Endothelial cell of umbilical vein (primary cell): ENCODE measurements around the gene TMEM150C. TPM values are rescaled to one million over a fixed set of nuclear protein-coding genes. Genes with fewer than 3 reads are reported as not detected.

ENCODE experiments used
- BruUV-seq: library from RNA; stranded (reverse); fragments of 400-500 nt; replicated peaks from 2 replicates; lab custom pipeline; 2021; lab: Mats Ljungman, UMichigan
- CTCF ChIA-PET: fragments of 300-600, 350-600 bp; sonication (Branson Sonifier 250); formaldehyde crosslinking; loops from one replicate; lab custom pipeline; 2021; ENCODE audit warnings: antibody characterized with exemption, inconsistent platforms; lab: Charles Lee
- POLR2A ChIA-PET: fragments of 300-600, 350-600 bp; sonication (Branson Sonifier 250); formaldehyde crosslinking; loops from one replicate; lab custom pipeline; 2021; ENCODE audit warnings: antibody characterized with exemption, inconsistent platforms; lab: Charles Lee
- DNase-seq: peaks from one replicate; pipeline ENCODE4 v3.0.0-alpha.2; 2011; ENCODE audit warnings: low read depth, low spot score
- FAIRE-seq: peaks from 2 replicates; lab custom pipeline; 2011; peaks lifted over from hg19 to GRCh38; lab: Jason Lieb, UNC
- H2AFZ ChIP-seq: 2 replicates; pipeline ENCODE4 v1.6.0; 2012; ENCODE audit warnings: low read depth, low read length, control low read depth, inconsistent platforms
- H3K27ac ChIP-seq: 2 replicates; pipeline ENCODE4 v1.5.1; 2011; ENCODE audit warnings: low read depth, mild to moderate bottlenecking, control low read depth, low read length, moderate library complexity; ENCODE audit not compliant: insufficient read depth
- H3K27me3 ChIP-seq, 2 experiments: 2 replicates each; pipeline versions ENCODE4 v1.6.0 to v1.6.1; 2011; ENCODE audit warnings: low read length in 2 of 2, mixed read lengths in 1 of 2; ENCODE audit not compliant: control insufficient read depth in 2 of 2, insufficient read depth in 2 of 2
- H3K36me3 ChIP-seq, 2 experiments: 2 replicates in 1 of 2; 3 replicates in 1 of 2; pipeline ENCODE4 v1.5.1; 2011; ENCODE audit warnings: low read length in 2 of 2, mild to moderate bottlenecking in 1 of 2, moderate library complexity in 1 of 2; ENCODE audit not compliant: control insufficient read depth in 2 of 2, insufficient read depth in 2 of 2; ENCODE audit errors: extremely low read depth in 1 of 2
- H3K4me1 ChIP-seq: 3 replicates; pipeline ENCODE4 v1.5.1; 2011; ENCODE audit warnings: mild to moderate bottlenecking, low read length; ENCODE audit not compliant: control insufficient read depth, insufficient read depth; ENCODE audit errors: extremely low read depth
- H3K4me2 ChIP-seq: 2 replicates; pipeline ENCODE4 v1.6.1; 2011; ENCODE audit warnings: low read length, control low read depth, mixed read lengths; ENCODE audit not compliant: insufficient read depth
- H3K4me3 ChIP-seq, 3 experiments: fragments of 200-600 bp in 1 of 3; sonication (generic), shearing (Covaris generic) in 1 of 3; replicated peaks in 1 of 3; 2 replicates each; pipeline ENCODE4 v1.5.1; 2011 to 2016; ENCODE audit warnings: control low read depth in 3 of 3, low read length in 3 of 3, mild to moderate bottlenecking in 2 of 3, inconsistent platforms in 1 of 3, low read depth in 1 of 3, moderate library complexity in 1 of 3; ENCODE audit not compliant: insufficient read depth in 1 of 3
- H3K79me2 ChIP-seq: 2 replicates; pipeline ENCODE4 v1.6.0; 2012; ENCODE audit warnings: low read length, inconsistent platforms; ENCODE audit not compliant: control insufficient read depth, insufficient read depth
- H3K9ac ChIP-seq: replicated peaks from 2 replicates; pipeline ENCODE3; 2011; ENCODE audit warnings: low read length, control low read depth; ENCODE audit not compliant: insufficient read depth; ENCODE audit errors: extremely low read depth
- H3K9me1 ChIP-seq: replicated peaks from 3 replicates; pipeline ENCODE4 v1.6.0; 2011; ENCODE audit warnings: mild to moderate bottlenecking, low read length; ENCODE audit not compliant: control insufficient read depth, insufficient read depth; ENCODE audit errors: extremely low read depth
- H3K9me3 ChIP-seq: replicated peaks from 2 replicates; pipeline ENCODE4 v1.5.1; 2012; ENCODE audit warnings: low read length, inconsistent platforms; ENCODE audit not compliant: control insufficient read depth, insufficient read depth
- H4K20me1 ChIP-seq: replicated peaks from 2 replicates; pipeline ENCODE3; 2011; ENCODE audit warnings: mild to moderate bottlenecking, low read length; ENCODE audit not compliant: control insufficient read depth, insufficient read depth; ENCODE audit errors: extremely low read depth
- FOS ChIP-seq: IDR thresholded peaks from 2 replicates; pipeline ENCODE4 v1.6.1; 2011; ENCODE audit warnings: mild to moderate bottlenecking, low read length, moderate library complexity, borderline replicate concordance; ENCODE audit not compliant: insufficient read depth
- GATA2 ChIP-seq: IDR thresholded peaks from 2 replicates; pipeline ENCODE4 v1.7.0; 2011; ENCODE audit warnings: low read depth, mild to moderate bottlenecking, moderate library complexity, mixed read lengths, low read length; ENCODE audit not compliant: insufficient read length, insufficient read depth
- JUN ChIP-seq: IDR thresholded peaks from 2 replicates; pipeline ENCODE4 v1.6.1; 2011; ENCODE audit warnings: borderline replicate concordance, low read depth; ENCODE audit not compliant: insufficient read length, insufficient read depth
- MAX ChIP-seq: IDR thresholded peaks from 2 replicates; pipeline ENCODE4 v1.6.1; 2011; ENCODE audit not compliant: insufficient read depth, insufficient read length
- MYC ChIP-seq: IDR thresholded peaks from one replicate; pipeline ENCODE4 v1.6.1; 2011; ENCODE audit warnings: mild to moderate bottlenecking, low read depth, low read length
- POLR2A ChIP-seq: IDR thresholded peaks from 2 replicates; pipeline ENCODE4 v1.6.1; 2012; ENCODE audit warnings: low read depth, mild to moderate bottlenecking, control low read depth, low read length
- dilution Hi-C: fragments of 300-500 bp; cut with MboI; formaldehyde crosslinking; loops from one replicate; pipeline ENCODE4 v1.15.0; 2019; ENCODE audit warnings: low sequenced_read_pairs; ENCODE audit not compliant: extremely low pct_ligation_motif_present
- intact Hi-C: fragments of 100-400 bp; cut with micrococcal nuclease; formaldehyde crosslinking; loops from one replicate; pipeline ENCODE4 v1.10.0; 2022
- polyA plus RNA-seq, 4 experiments: library from polyadenylated mRNA; depleted of rRNA in 3 of 4; stranded (reverse) in 3 of 4; unstranded in 1 of 4; fragments of >200 nt; gene quantifications; 2 replicates each; pipeline versions ENCODE4 v1.2.1 to v1.2.3, GENCODE V29; 2011 to 2012; ENCODE audit warnings: missing spikeins in 1 of 4
- total RNA-seq: library from RNA; stranded (reverse); gene quantifications from 2 replicates; pipeline ENCODE4 v1.2.3, GENCODE V29; 2021
- TF ChIP-seq, protein P1 (sequence below), 2 donors: IDR thresholded peaks; 1 replicate in 1 of 2; 2 replicates in 1 of 2; pipeline ENCODE4 v1.5.1; 2011; ENCODE audit warnings: low read length in 2 of 2, mild to moderate bottlenecking in 2 of 2, moderate library complexity in 2 of 2, control low read depth in 1 of 2, inconsistent platforms in 1 of 2, low read depth in 1 of 2; ENCODE audit not compliant: insufficient read depth in 1 of 2; ENCODE audit errors: extremely low read depth in 1 of 2

The TMEM150C gene
- total and polyA plus RNA-seq, 2 donors (not counting 3 experiments of a cell fraction or from before 2014, with no cell fraction given): 4.1 to 6.6 TPM

DNA sequence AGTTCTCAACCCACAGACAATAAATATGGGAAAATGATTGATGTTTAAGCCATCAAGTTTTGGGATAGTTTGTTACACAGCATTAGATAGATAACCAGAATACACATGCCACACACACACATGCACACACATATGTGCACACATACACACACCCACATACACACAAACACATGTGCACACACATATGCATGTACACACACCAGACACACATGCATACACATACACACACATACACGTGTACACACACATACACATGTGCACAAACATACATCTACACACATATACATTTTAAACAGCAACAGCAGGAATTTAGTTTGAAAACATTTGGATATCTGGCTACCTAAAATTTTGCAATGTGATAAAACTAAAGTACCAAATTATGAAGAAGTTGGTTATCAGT, 42.7 kb upstream of the TMEM150C start:
- dilution Hi-C loops: no loop called here

More for the DNA sequence above, 42.7 kb upstream of the TMEM150C start:
- Histone ChIP-seq H3K27me3 (peaks cover 0 to 1% of the 10 kb centered on the region in 2 experiments), H3K36me3 (no peaks in the 10 kb centered on the region), H4K20me1 (no peaks in the 10 kb centered on the region), H3K9ac (no peak overlapping the region), H3K4me2 (no peak overlapping the region), H3K9me1 (no peaks in the 10 kb centered on the region), H3K4me1 (no peaks in the 10 kb centered on the region), H3K4me3 (no peak overlapping the region), H3K79me2 (no peaks in the 10 kb centered on the region), H3K9me3 (no peaks in the 10 kb centered on the region), H2AFZ (no peak overlapping the region), H3K27ac (no peak overlapping the region)
- intact Hi-C loops: no loop called here
- POLR2A ChIA-PET: no interaction called here
- BruUV-seq: no TSS peak
- FAIRE-seq (no peak), DNase-seq (no peak)
- TF ChIP-seq FOS (no peak), MAX (no peak), POLR2A (no peak), JUN (no peak), MYC (no peak), GATA2 (no peak)
- TF ChIP-seq, protein P1, sequence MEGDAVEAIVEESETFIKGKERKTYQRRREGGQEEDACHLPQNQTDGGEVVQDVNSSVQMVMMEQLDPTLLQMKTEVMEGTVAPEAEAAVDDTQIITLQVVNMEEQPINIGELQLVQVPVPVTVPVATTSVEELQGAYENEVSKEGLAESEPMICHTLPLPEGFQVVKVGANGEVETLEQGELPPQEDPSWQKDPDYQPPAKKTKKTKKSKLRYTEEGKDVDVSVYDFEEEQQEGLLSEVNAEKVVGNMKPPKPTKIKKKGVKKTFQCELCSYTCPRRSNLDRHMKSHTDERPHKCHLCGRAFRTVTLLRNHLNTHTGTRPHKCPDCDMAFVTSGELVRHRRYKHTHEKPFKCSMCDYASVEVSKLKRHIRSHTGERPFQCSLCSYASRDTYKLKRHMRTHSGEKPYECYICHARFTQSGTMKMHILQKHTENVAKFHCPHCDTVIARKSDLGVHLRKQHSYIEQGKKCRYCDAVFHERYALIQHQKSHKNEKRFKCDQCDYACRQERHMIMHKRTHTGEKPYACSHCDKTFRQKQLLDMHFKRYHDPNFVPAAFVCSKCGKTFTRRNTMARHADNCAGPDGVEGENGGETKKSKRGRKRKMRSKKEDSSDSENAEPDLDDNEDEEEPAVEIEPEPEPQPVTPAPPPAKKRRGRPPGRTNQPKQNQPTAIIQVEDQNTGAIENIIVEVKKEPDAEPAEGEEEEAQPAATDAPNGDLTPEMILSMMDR (IDR thresholded peaks at IDR 0.05; ENCODE audit: extremely low read depth in 1 of 2, insufficient read depth in 1 of 2, low read depth in 1 of 2, low read length in 2 of 2): no peak
- CTCF ChIA-PET: interaction anchor here (1.3 kb wide), 1 partner anchor 134 kb away, joined by 4 read pairs; no protein-coding TSS in a partner anchor
